ENCODE measurements around the gene QPRT. TPM values are rescaled to one million over a fixed set of nuclear protein-coding genes. Genes with fewer than 3 reads are reported as not detected.
"Not testable (repeated sequence)": the region's sequence is repeated elsewhere in the genome, so short reads cannot be mapped to it uniquely, and the experiment has no call there.

Gene QPRT
- total RNA-seq (2021) (31.1 and 48.3 TPM in 2 replicates), Bru-seq, nascent RNA (percentile 64 among the genes with signal in this experiment), BruChase-seq, experiment 1, labeled RNA remaining after a 2-hour chase (percentile 83 among the genes with signal in this experiment), BruChase-seq, experiment 2, labeled RNA remaining after a 6-hour chase (percentile 86 among the genes with signal in this experiment)
- long read RNA-seq, transcript QPRT-202 (4 exons, 2,343 nt), result major isoform, 54 of 69 reads
- long read RNA-seq, partial matches to known transcripts, result 6 of 69 reads
- long read RNA-seq, other reads (novel, unspliced or antisense), result 8 of 69 reads

- Histone ChIP-seq H3K27me3 (replicated peaks; ENCODE audit: insufficient read depth, low read depth, low read length, poor library complexity) (no peaks in the 10 kb centered on the region), H3K9me3 (ENCODE audit: low read depth, low read length, poor library complexity, severe bottlenecking) (no peaks in the 10 kb centered on the region), H3K36me3 (ENCODE audit: insufficient read depth, low read length, poor library complexity, severe bottlenecking) (no peaks in the 10 kb centered on the region), H3K27ac (ENCODE audit: low read depth, low read length, poor library complexity, severe bottlenecking) (peak within 1 kb of the TSS; percentile 82), H3K4me3 (ENCODE audit: low read depth, low read length, poor library complexity, severe bottlenecking) (peak within 1 kb of the TSS; percentile 40), H3K4me1 (ENCODE audit: insufficient read depth, low read length, poor library complexity, severe bottlenecking) (peaks cover 10% of the 10 kb centered on the region)
- intact Hi-C loops (cut with micrococcal nuclease; ENCODE audit: unreplicated experiment), result no loop called here
- ChIA-PET POLR2A (ENCODE audit: low non-redundant PET) (no interaction called here), CTCF (interaction anchor here (1.8 kb wide), 1 partner anchor 13 kb away, joined by 5 read pairs; no protein-coding TSS in a partner anchor)
- peak; percentile 70 for DNase-seq (ENCODE audit: low spot score)
- BruUV-seq (replicated peaks), result no TSS peak
- TF ChIP-seq CTCF (conservative IDR thresholded peaks at IDR 0.05; ENCODE audit: low read depth, low read length) (no peak), EZH2 (IDR thresholded peaks at IDR 0.05; ENCODE audit: borderline replicate concordance, low read depth, low read length, poor library complexity, severe bottlenecking) (no peak)
Observed at GRCh38 chr16:29678691-29679267, at the start of gene QPRT. TSS of gene QPRT (plus strand) at chr16:29679180. CDS start at chr16:29679198, 18 bp downstream.

- CTCF ChIA-PET, result not testable (repeated sequence)
Observed at GRCh38 chr16:29629318-29629717, 49.7 kb upstream of the QPRT start.

GRCh38 chr16:29631658-29632057 is 47.3 kb upstream of the QPRT start:
- H3K9me3 ChIP-seq (ENCODE audit: low read depth, low read length, poor library complexity, severe bottlenecking); CTCF ChIA-PET; intact Hi-C loops (cut with micrococcal nuclease; ENCODE audit: unreplicated experiment); H3K27me3 ChIP-seq (replicated peaks; ENCODE audit: insufficient read depth, low read depth, low read length, poor library complexity); H3K36me3 ChIP-seq (ENCODE audit: insufficient read depth, low read length, poor library complexity, severe bottlenecking); BruUV-seq (replicated peaks); H3K27ac ChIP-seq (ENCODE audit: low read depth, low read length, poor library complexity, severe bottlenecking); H3K4me1 ChIP-seq (ENCODE audit: insufficient read depth, low read length, poor library complexity, severe bottlenecking); POLR2A ChIA-PET (ENCODE audit: low non-redundant PET); H3K4me3 ChIP-seq (ENCODE audit: low read depth, low read length, poor library complexity, severe bottlenecking); DNase-seq (ENCODE audit: low spot score): not testable (repeated sequence)

More at GRCh38 chr16:29629318-29629717, 49.7 kb upstream of the QPRT start:
- POLR2A ChIA-PET (ENCODE audit: low non-redundant PET); H3K27me3 ChIP-seq (replicated peaks; ENCODE audit: insufficient read depth, low read depth, low read length, poor library complexity); intact Hi-C loops (cut with micrococcal nuclease; ENCODE audit: unreplicated experiment); H3K4me3 ChIP-seq (ENCODE audit: low read depth, low read length, poor library complexity, severe bottlenecking); BruUV-seq (replicated peaks); H3K27ac ChIP-seq (ENCODE audit: low read depth, low read length, poor library complexity, severe bottlenecking); H3K36me3 ChIP-seq (ENCODE audit: insufficient read depth, low read length, poor library complexity, severe bottlenecking); H3K4me1 ChIP-seq (ENCODE audit: insufficient read depth, low read length, poor library complexity, severe bottlenecking); DNase-seq (ENCODE audit: low spot score); H3K9me3 ChIP-seq (ENCODE audit: low read depth, low read length, poor library complexity, severe bottlenecking): not testable (repeated sequence)

- BruUV-seq (replicated peaks); H3K4me3 ChIP-seq (ENCODE audit: low read depth, low read length, poor library complexity, severe bottlenecking); DNase-seq (ENCODE audit: low spot score); H3K27me3 ChIP-seq (replicated peaks; ENCODE audit: insufficient read depth, low read depth, low read length, poor library complexity); H3K4me1 ChIP-seq (ENCODE audit: insufficient read depth, low read length, poor library complexity, severe bottlenecking); POLR2A ChIA-PET (ENCODE audit: low non-redundant PET); H3K9me3 ChIP-seq (ENCODE audit: low read depth, low read length, poor library complexity, severe bottlenecking); CTCF ChIA-PET; H3K27ac ChIP-seq (ENCODE audit: low read depth, low read length, poor library complexity, severe bottlenecking); intact Hi-C loops (cut with micrococcal nuclease; ENCODE audit: unreplicated experiment); H3K36me3 ChIP-seq (ENCODE audit: insufficient read depth, low read length, poor library complexity, severe bottlenecking): not testable (repeated sequence)
Observed at GRCh38 chr16:29635902-29636301, 43.1 kb upstream of the QPRT start.

GRCh38 chr16:29636368-29636767 is 42.6 kb upstream of the QPRT start:
- H3K9me3 ChIP-seq (ENCODE audit: low read depth, low read length, poor library complexity, severe bottlenecking); H3K4me3 ChIP-seq (ENCODE audit: low read depth, low read length, poor library complexity, severe bottlenecking); H3K27me3 ChIP-seq (replicated peaks; ENCODE audit: insufficient read depth, low read depth, low read length, poor library complexity); H3K4me1 ChIP-seq (ENCODE audit: insufficient read depth, low read length, poor library complexity, severe bottlenecking); intact Hi-C loops (cut with micrococcal nuclease; ENCODE audit: unreplicated experiment); H3K27ac ChIP-seq (ENCODE audit: low read depth, low read length, poor library complexity, severe bottlenecking); POLR2A ChIA-PET (ENCODE audit: low non-redundant PET); DNase-seq (ENCODE audit: low spot score); BruUV-seq (replicated peaks); CTCF ChIA-PET; H3K36me3 ChIP-seq (ENCODE audit: insufficient read depth, low read length, poor library complexity, severe bottlenecking): not testable (repeated sequence)

GRCh38 chr16:29638751-29639150 is 40.2 kb upstream of the QPRT start:
- CTCF ChIA-PET; DNase-seq (ENCODE audit: low spot score); H3K9me3 ChIP-seq (ENCODE audit: low read depth, low read length, poor library complexity, severe bottlenecking); H3K27ac ChIP-seq (ENCODE audit: low read depth, low read length, poor library complexity, severe bottlenecking); POLR2A ChIA-PET (ENCODE audit: low non-redundant PET); H3K4me3 ChIP-seq (ENCODE audit: low read depth, low read length, poor library complexity, severe bottlenecking); H3K36me3 ChIP-seq (ENCODE audit: insufficient read depth, low read length, poor library complexity, severe bottlenecking); H3K4me1 ChIP-seq (ENCODE audit: insufficient read depth, low read length, poor library complexity, severe bottlenecking); BruUV-seq (replicated peaks); H3K27me3 ChIP-seq (replicated peaks; ENCODE audit: insufficient read depth, low read depth, low read length, poor library complexity); intact Hi-C loops (cut with micrococcal nuclease; ENCODE audit: unreplicated experiment): not testable (repeated sequence)

All from A673 (cell line).